Ascending aorta (tissue), 2 donors: Measurements from ENCODE around the gene RGS6. TPM values are rescaled to one million over a fixed set of nuclear protein-coding genes. Genes with fewer than 3 reads are reported as not detected.

Experiments used
- DNase-seq, 2 donors: peaks; one replicate each; pipeline ENCODE4 v3.0.0-alpha.2; 2019; ENCODE audit warnings: low spot score in 2 of 2
- H3K27ac ChIP-seq, 2 donors: fragments of 200-600 bp; sonication (generic); one replicate each; pipeline ENCODE4 v1.5.1; 2016 to 2017; ENCODE audit warnings: mild to moderate bottlenecking in 1 of 2
- H3K27me3 ChIP-seq: fragments of 200-600 bp; sonication (generic); one replicate; pipeline ENCODE4 v1.5.1; 2017
- H3K36me3 ChIP-seq, 2 donors: fragments of 200-600 bp; sonication (generic); one replicate each; pipeline ENCODE4 v1.5.1; 2016
- H3K4me1 ChIP-seq, 2 donors: fragments of 200-600 bp; sonication (generic); one replicate each; pipeline ENCODE4 v1.5.1; 2016 to 2017; ENCODE audit warnings: mild to moderate bottlenecking in 1 of 2
- H3K4me3 ChIP-seq, 2 donors: fragments of 200-600 bp; sonication (generic); one replicate each; pipeline ENCODE4 v1.5.1; 2016 to 2017; ENCODE audit warnings: mild to moderate bottlenecking in 1 of 2
- H3K9me3 ChIP-seq, 2 donors: fragments of 200-600 bp; sonication (generic); one replicate each; pipeline ENCODE4 v1.5.1; 2016
- CTCF ChIP-seq, 3 experiments: fragments of 200-600 bp in 2 of 3; fragments of 450-650 bp in 1 of 3; sonication (generic) in 2 of 3; IDR thresholded peaks; one replicate each; pipeline ENCODE4 v1.5.1; 2016 to 2019; ENCODE audit warnings: antibody characterized with exemption in 3 of 3, mild to moderate bottlenecking in 1 of 3, moderate library complexity in 1 of 3
- intact Hi-C: fragments of 100-400 bp; cut with DNase I; formaldehyde crosslinking; loops from one replicate; pipeline ENCODE4 v1.15.1; 2023
- total RNA-seq: library from RNA; depleted of rRNA; stranded (reverse); fragments of >200 nt; gene quantifications from one replicate; pipeline ENCODE4 v1.1.0, GENCODE V29; 2016

The RGS6 gene
- total RNA-seq, 1 donor from 2014 or later = 0.11 TPM

GRCh38 chr14:72045885-72046284 lies 113.7 kb downstream of the RGS6 start:
- no peaks in the 10 kb centered on the region for H3K36me3 ChIP-seq
- no peaks in the 10 kb centered on the region for H3K4me1 ChIP-seq
- intact Hi-C loops = no loop called here
- no peak overlapping the region for H3K4me3 ChIP-seq
- no peak for DNase-seq
- no peaks in the 10 kb centered on the region for H3K27me3 ChIP-seq
- H3K9me3 ChIP-seq = peaks cover 0 to 6% of the 10 kb centered on the region in 2 donors
- no peak overlapping the region for H3K27ac ChIP-seq
- no peak for TF ChIP-seq CTCF (IDR thresholded peaks at IDR 0.05)

GRCh38 chr14:72049462-72049861 lies 117.2 kb downstream of the RGS6 start:
- no peak for DNase-seq
- Histone ChIP-seq H3K27me3 (no peaks in the 10 kb centered on the region), H3K9me3 (no peaks in the 10 kb centered on the region), H3K36me3 (no peaks in the 10 kb centered on the region), H3K27ac (no peak overlapping the region), H3K4me3 (no peak overlapping the region), H3K4me1 (no peaks in the 10 kb centered on the region)
- intact Hi-C loops = no loop called here
- no peak for TF ChIP-seq CTCF (IDR thresholded peaks at IDR 0.05)

GRCh38 chr14:72052356-72052755 lies 120.1 kb downstream of the RGS6 start:
- Histone ChIP-seq H3K9me3 (no peaks in the 10 kb centered on the region), H3K27me3 (no peaks in the 10 kb centered on the region), H3K4me3 (no peak overlapping the region), H3K36me3 (no peaks in the 10 kb centered on the region), H3K27ac (no peak overlapping the region), H3K4me1 (no peaks in the 10 kb centered on the region)
- no peak for TF ChIP-seq CTCF (IDR thresholded peaks at IDR 0.05)
- intact Hi-C loops = no loop called here
- no peak for DNase-seq

GRCh38 chr14:72053651-72054050 lies 121.4 kb downstream of the RGS6 start:
- no peak for TF ChIP-seq CTCF (IDR thresholded peaks at IDR 0.05)
- no peaks in the 10 kb centered on the region for H3K27me3 ChIP-seq
- no peak for DNase-seq
- no peak overlapping the region for H3K27ac ChIP-seq
- no peaks in the 10 kb centered on the region for H3K36me3 ChIP-seq
- no peak overlapping the region for H3K4me3 ChIP-seq
- H3K9me3 ChIP-seq = no peaks in the 10 kb centered on the region
- intact Hi-C loops = no loop called here
- H3K4me1 ChIP-seq = no peaks in the 10 kb centered on the region

GRCh38 chr14:72054911-72055310 lies 122.7 kb downstream of the RGS6 start:
- Histone ChIP-seq H3K27ac (no peak overlapping the region), H3K4me1 (no peaks in the 10 kb centered on the region), H3K27me3 (no peaks in the 10 kb centered on the region), H3K4me3 (no peak overlapping the region), H3K9me3 (no peaks in the 10 kb centered on the region), H3K36me3 (no peaks in the 10 kb centered on the region)
- DNase-seq = no peak
- TF ChIP-seq CTCF (IDR thresholded peaks at IDR 0.05) = no peak
- intact Hi-C loops = no loop called here

GRCh38 chr14:72057701-72058285 lies 125.6 kb downstream of the RGS6 start:
- TF ChIP-seq CTCF (IDR thresholded peaks at IDR 0.05) = no peak
- no peaks in the 10 kb centered on the region for H3K27me3 ChIP-seq
- no peak for DNase-seq
- no peaks in the 10 kb centered on the region for H3K4me1 ChIP-seq
- no peak overlapping the region for H3K27ac ChIP-seq
- H3K4me3 ChIP-seq = no peak overlapping the region
- H3K9me3 ChIP-seq = no peaks in the 10 kb centered on the region
- no peaks in the 10 kb centered on the region for H3K36me3 ChIP-seq
- intact Hi-C loops = no loop called here
